Mesothelial cell of epicardium (in vitro differentiated cells): Measurements from ENCODE around the gene FAM193A. TPM values are rescaled to one million over a fixed set of nuclear protein-coding genes. Genes with fewer than 3 reads are reported as not detected.

Source experiments
- DNase-seq, 2 experiments: peaks; one replicate each; pipeline ENCODE4 v3.0.0; 2021; ENCODE audit warnings: low spot score in 2 of 2; ENCODE audit not compliant: unreplicated experiment in 2 of 2
- H3K27ac Mint-ChIP-seq: 2 replicates; pipeline ENCODE4 v1.8.0; 2021; ENCODE audit warnings: mixed read lengths
- H3K27me3 Mint-ChIP-seq: 2 replicates; pipeline ENCODE4 v1.8.0; 2021; ENCODE audit warnings: low read depth, mixed read lengths
- H3K36me3 Mint-ChIP-seq: 2 replicates; pipeline ENCODE4 v1.8.0; 2021; ENCODE audit warnings: mixed read lengths
- H3K4me1 Mint-ChIP-seq: 2 replicates; pipeline ENCODE4 v1.8.0; 2021; ENCODE audit warnings: mixed read lengths
- H3K4me3 Mint-ChIP-seq: 2 replicates; pipeline ENCODE4 v1.8.0; 2021; ENCODE audit warnings: mild to moderate bottlenecking, moderate library complexity, mixed read lengths
- H3K9me3 Mint-ChIP-seq: 2 replicates; pipeline ENCODE4 v1.8.0; 2021; ENCODE audit warnings: mixed read lengths
- CTCF ChIP-seq: fragments of 200-600 bp; sonication (generic); IDR thresholded peaks from one replicate; pipeline ENCODE4 v1.5.0; 2021; ENCODE audit warnings: antibody characterized with exemption; ENCODE audit not compliant: unreplicated experiment
- total RNA-seq: library from RNA; stranded (reverse); gene quantifications from 3 replicates; pipeline ENCODE4 v1.2.1, GENCODE V29; 2021

Gene FAM193A
- total RNA-seq, 1 donor from 2014 or later, result 48.1 TPM

- TF ChIP-seq CTCF, result no peak
- Mint-ChIP-seq H3K27ac (no peak overlapping the region), H3K9me3 (no peaks in the 10 kb centered on the region), H3K27me3 (no peaks in the 10 kb centered on the region), H3K36me3 (peaks cover 32% of the 10 kb centered on the region), H3K4me3 (no peak overlapping the region), H3K4me1 (no peaks in the 10 kb centered on the region)
- no peak for DNase-seq
Measured at GRCh38 chr4:2503809-2504208, 32.6 kb upstream of the FAM193A start.

- no peak for DNase-seq
- H3K27me3 Mint-ChIP-seq, result no peaks in the 10 kb centered on the region
- TF ChIP-seq CTCF, result no peak
- no peak overlapping the region for H3K4me3 Mint-ChIP-seq
- H3K36me3 Mint-ChIP-seq, result peaks cover 17% of the 10 kb centered on the region
- no peak overlapping the region for H3K27ac Mint-ChIP-seq
- H3K4me1 Mint-ChIP-seq, result no peaks in the 10 kb centered on the region
- H3K9me3 Mint-ChIP-seq, result no peaks in the 10 kb centered on the region
Measured at GRCh38 chr4:2507259-2507658, 29.2 kb upstream of the FAM193A start.

- H3K36me3 Mint-ChIP-seq, result peaks cover 17% of the 10 kb centered on the region
- H3K9me3 Mint-ChIP-seq, result no peaks in the 10 kb centered on the region
- H3K27ac Mint-ChIP-seq, result no peak overlapping the region
Measured at GRCh38 chr4:2507855-2508254, 28.6 kb upstream of the FAM193A start.

GRCh38 chr4:2510351-2511259, 25.8 kb upstream of the FAM193A start:
- no peak for TF ChIP-seq CTCF
- Mint-ChIP-seq H3K4me3 (no peak overlapping the region), H3K27me3 (no peaks in the 10 kb centered on the region), H3K27ac (no peak overlapping the region), H3K4me1 (no peaks in the 10 kb centered on the region), H3K9me3 (no peaks in the 10 kb centered on the region), H3K36me3 (peaks cover 28% of the 10 kb centered on the region)
- no peak for DNase-seq

More at GRCh38 chr4:2507855-2508254, 28.6 kb upstream of the FAM193A start:
- H3K27me3 Mint-ChIP-seq, result no peaks in the 10 kb centered on the region
- no peaks in the 10 kb centered on the region for H3K4me1 Mint-ChIP-seq
- DNase-seq, result no peak
- no peak overlapping the region for H3K4me3 Mint-ChIP-seq
- no peak for TF ChIP-seq CTCF

- TF ChIP-seq CTCF, result no peak
- no peaks in the 10 kb centered on the region for H3K27me3 Mint-ChIP-seq
- no peak overlapping the region for H3K4me3 Mint-ChIP-seq
- H3K36me3 Mint-ChIP-seq, result peaks cover 34% of the 10 kb centered on the region
- no peak overlapping the region for H3K27ac Mint-ChIP-seq
- no peaks in the 10 kb centered on the region for H3K4me1 Mint-ChIP-seq
- DNase-seq, result no peak
- H3K9me3 Mint-ChIP-seq, result no peaks in the 10 kb centered on the region
Measured at GRCh38 chr4:2511645-2512131, 24.8 kb upstream of the FAM193A start.
